GM23248 (cell line): ENCODE data around the gene PLAC1. TPM values are rescaled to one million over a fixed set of nuclear protein-coding genes. Genes with fewer than 3 reads are reported as not detected.

Experiments
- DNase-seq: peaks from one replicate; pipeline ENCODE4 v3.0.0-alpha.2; 2015
- H2AFZ ChIP-seq: fragments of 200-600 bp; sonication (generic); 2 replicates; pipeline ENCODE4 v1.6.1; 2016; ENCODE audit warnings: antibody characterized with exemption
- H3F3A ChIP-seq: fragments of 200-600 bp; sonication (generic); 2 replicates; pipeline ENCODE4 v1.6.1; 2016; ENCODE audit warnings: mild to moderate bottlenecking, antibody characterized with exemption, mixed run types; ENCODE audit not compliant: insufficient read depth
- H3K27ac ChIP-seq: fragments of 200-600 bp; sonication (generic); 2 replicates; pipeline ENCODE4 v1.5.1; 2016; ENCODE audit warnings: mild to moderate bottlenecking
- H3K27me3 ChIP-seq: fragments of 200-600 bp; sonication (generic); replicated peaks from 2 replicates; pipeline ENCODE4 v1.6.1; 2016; ENCODE audit warnings: mild to moderate bottlenecking; ENCODE audit not compliant: insufficient read depth
- H3K36me3 ChIP-seq: fragments of 200-600 bp; sonication (generic); 2 replicates; pipeline ENCODE4 v1.6.1; 2016; ENCODE audit warnings: low read depth, mild to moderate bottlenecking
- H3K4me1 ChIP-seq: fragments of 200-600 bp; sonication (generic); 2 replicates; pipeline ENCODE4 v1.6.1; 2016; ENCODE audit warnings: mild to moderate bottlenecking; ENCODE audit not compliant: insufficient read depth
- H3K4me2 ChIP-seq: fragments of 200-600 bp; sonication (generic); one replicate; pipeline ENCODE4 v1.6.1; 2016; ENCODE audit warnings: mild to moderate bottlenecking; ENCODE audit not compliant: unreplicated experiment
- H3K4me3 ChIP-seq: fragments of 200-600 bp; sonication (generic); 2 replicates; pipeline ENCODE4 v1.5.1; 2016; ENCODE audit warnings: mild to moderate bottlenecking
- H3K79me2 ChIP-seq: fragments of 200-600 bp; sonication (generic); 2 replicates; pipeline ENCODE4 v1.6.1; 2016; ENCODE audit warnings: mild to moderate bottlenecking; ENCODE audit not compliant: insufficient read depth
- H3K9ac ChIP-seq: fragments of 200-600 bp; sonication (generic); 2 replicates; pipeline ENCODE4 v1.6.1; 2016; ENCODE audit warnings: mild to moderate bottlenecking
- H3K9me2 ChIP-seq: fragments of 200-600 bp; sonication (generic); 2 replicates; pipeline ENCODE4 v1.6.1; 2016; ENCODE audit warnings: mixed run types, mild to moderate bottlenecking, moderate library complexity; ENCODE audit not compliant: insufficient read depth
- H3K9me3 ChIP-seq: fragments of 200-600 bp; sonication (generic); one replicate; pipeline ENCODE4 v1.6.1; 2017; ENCODE audit warnings: low read depth
- H4K20me1 ChIP-seq: fragments of 200-600 bp; sonication (generic); 2 replicates; pipeline ENCODE4 v1.6.0; 2016; ENCODE audit not compliant: insufficient read depth
- EZH2 ChIP-seq: fragments of 200-600 bp; sonication (generic); IDR thresholded peaks from 2 replicates; pipeline ENCODE4 v1.6.1; 2018; ENCODE audit warnings: antibody characterized with exemption, mild to moderate bottlenecking; ENCODE audit not compliant: insufficient read depth, poor library complexity, severe bottlenecking
- EZH2phosphoT487 ChIP-seq: fragments of 200-600 bp; sonication (generic); IDR thresholded peaks from 2 replicates; pipeline ENCODE4 v1.6.1; 2018; ENCODE audit warnings: antibody characterized with exemption, moderate library complexity, mild to moderate bottlenecking, low read depth; ENCODE audit not compliant: insufficient read depth
- WGBS, 2 experiments: methylation state at CpG; one replicate each; pipeline ENCODE4 v1.1.6; 2015 to 2017; ENCODE audit warnings: low lambda C conversion rate in 2 of 2, low coverage in 1 of 2; ENCODE audit errors: missing lambda C conversion rate in 2 of 2; 5-methylcytosine and 5-hydroxymethylcytosine counted together
- in situ Hi-C: fragments of 300-500 bp; cut with MboI; formaldehyde crosslinking; loops from 2 replicates; pipeline ENCODE4 v1.15.0; 2020
- polyA plus RNA-seq: library from polyadenylated mRNA; unstranded; fragments of >200 nt; fragmentation: Nextera tagmentation; extraction: Ambion mirVana; gene quantifications from 2 replicates; pipeline ENCODE4 v1.2.1, GENCODE V29; 2016
- total RNA-seq: library from RNA; depleted of rRNA; stranded (reverse); fragments of >200 nt; shearing (Covaris generic); gene quantifications from 2 replicates; pipeline ENCODE4 v1.2.3, GENCODE V29; 2014

PLAC1 gene
- total and polyA plus RNA-seq, 2 experiments from 2014 or later: not detected

GRCh38 chrX:134568285-134569016 lies 89.8 kb downstream of the PLAC1 start:
- WGBS, 2 experiments: 72 to 73% methylated on average over 8 of the region's 8 CpGs

GRCh38 chrX:134566506-134566905 lies 91.8 kb downstream of the PLAC1 start:
- H3K27ac ChIP-seq: no peak overlapping the region
- no peak for DNase-seq
- H3F3A ChIP-seq: no peaks in the 10 kb centered on the region
- H3K4me1 ChIP-seq: no peaks in the 10 kb centered on the region
- no peak overlapping the region for H3K9ac ChIP-seq
- in situ Hi-C loops: no loop called here
- no peak overlapping the region for H2AFZ ChIP-seq
- no peak for TF ChIP-seq EZH2
- TF ChIP-seq EZH2phosphoT487: no peak
- no peaks in the 10 kb centered on the region for H3K79me2 ChIP-seq
- H3K27me3 ChIP-seq: no peaks in the 10 kb centered on the region
- no peak overlapping the region for H3K4me2 ChIP-seq
- no peaks in the 10 kb centered on the region for H3K9me2 ChIP-seq
- no peaks in the 10 kb centered on the region for H3K36me3 ChIP-seq
- H3K4me3 ChIP-seq: no peak overlapping the region
- H3K9me3 ChIP-seq: no peaks in the 10 kb centered on the region
- H4K20me1 ChIP-seq: no peaks in the 10 kb centered on the region
- WGBS, 2 experiments: 93 to 99% methylated on average over 5 of the region's 5 CpGs

More at GRCh38 chrX:134568285-134569016, 89.8 kb downstream of the PLAC1 start:
- Histone ChIP-seq H3K9ac (no peak overlapping the region), H3K27me3 (no peaks in the 10 kb centered on the region), H3K27ac (no peak overlapping the region), H3K4me1 (no peaks in the 10 kb centered on the region), H3K9me3 (no peaks in the 10 kb centered on the region), H3F3A (no peaks in the 10 kb centered on the region), H3K79me2 (no peaks in the 10 kb centered on the region), H3K36me3 (no peaks in the 10 kb centered on the region), H2AFZ (no peak overlapping the region), H4K20me1 (no peaks in the 10 kb centered on the region), H3K4me3 (no peak overlapping the region), H3K4me2 (no peak overlapping the region), H3K9me2 (no peaks in the 10 kb centered on the region)
- no peak for DNase-seq
- no peak for TF ChIP-seq EZH2
- TF ChIP-seq EZH2phosphoT487: no peak
- in situ Hi-C loops: no loop called here

- Histone ChIP-seq H4K20me1 (no peaks in the 10 kb centered on the region), H3K9me2 (no peaks in the 10 kb centered on the region), H3K9me3 (no peaks in the 10 kb centered on the region), H3K4me3 (no peak overlapping the region), H3K4me1 (no peaks in the 10 kb centered on the region), H3K4me2 (no peak overlapping the region), H3K79me2 (no peaks in the 10 kb centered on the region), H3K27ac (no peak overlapping the region), H2AFZ (no peak overlapping the region), H3F3A (no peaks in the 10 kb centered on the region), H3K36me3 (no peaks in the 10 kb centered on the region), H3K27me3 (no peaks in the 10 kb centered on the region), H3K9ac (no peak overlapping the region)
- no peak for TF ChIP-seq EZH2phosphoT487
- no peak for TF ChIP-seq EZH2
- in situ Hi-C loops: no loop called here
- no peak for DNase-seq
- WGBS, 2 experiments: 82 to 85% methylated on average over 2 of the region's 2 CpGs
Observed at GRCh38 chrX:134562002-134562401, 96.3 kb downstream of the PLAC1 start.

- H3K27ac ChIP-seq: no peak overlapping the region
- DNase-seq: no peak
- in situ Hi-C loops: no loop called here
- H3K4me3 ChIP-seq: no peak overlapping the region
- H3F3A ChIP-seq: no peaks in the 10 kb centered on the region
- no peaks in the 10 kb centered on the region for H3K27me3 ChIP-seq
- H3K9ac ChIP-seq: no peak overlapping the region
- H3K9me2 ChIP-seq: no peaks in the 10 kb centered on the region
- no peaks in the 10 kb centered on the region for H3K36me3 ChIP-seq
- H3K9me3 ChIP-seq: no peaks in the 10 kb centered on the region
- H4K20me1 ChIP-seq: no peaks in the 10 kb centered on the region
- H3K4me2 ChIP-seq: no peak overlapping the region
- H3K79me2 ChIP-seq: no peaks in the 10 kb centered on the region
- peaks cover 8% of the 10 kb centered on the region for H3K4me1 ChIP-seq
- 97 to 100% methylated on average over 4 of the region's 4 CpGs for WGBS, 2 experiments
- H2AFZ ChIP-seq: no peak overlapping the region
- TF ChIP-seq EZH2: no peak
- TF ChIP-seq EZH2phosphoT487: no peak
Observed at GRCh38 chrX:134558133-134558532, 100.1 kb downstream of the PLAC1 start.
